ENCODE data around the gene EPB41L5.
"Not testable (repeated sequence)": the region's sequence is repeated elsewhere in the genome, so short reads cannot be mapped to it uniquely, and the experiment has no call there.

The EPB41L5 gene

DNA sequence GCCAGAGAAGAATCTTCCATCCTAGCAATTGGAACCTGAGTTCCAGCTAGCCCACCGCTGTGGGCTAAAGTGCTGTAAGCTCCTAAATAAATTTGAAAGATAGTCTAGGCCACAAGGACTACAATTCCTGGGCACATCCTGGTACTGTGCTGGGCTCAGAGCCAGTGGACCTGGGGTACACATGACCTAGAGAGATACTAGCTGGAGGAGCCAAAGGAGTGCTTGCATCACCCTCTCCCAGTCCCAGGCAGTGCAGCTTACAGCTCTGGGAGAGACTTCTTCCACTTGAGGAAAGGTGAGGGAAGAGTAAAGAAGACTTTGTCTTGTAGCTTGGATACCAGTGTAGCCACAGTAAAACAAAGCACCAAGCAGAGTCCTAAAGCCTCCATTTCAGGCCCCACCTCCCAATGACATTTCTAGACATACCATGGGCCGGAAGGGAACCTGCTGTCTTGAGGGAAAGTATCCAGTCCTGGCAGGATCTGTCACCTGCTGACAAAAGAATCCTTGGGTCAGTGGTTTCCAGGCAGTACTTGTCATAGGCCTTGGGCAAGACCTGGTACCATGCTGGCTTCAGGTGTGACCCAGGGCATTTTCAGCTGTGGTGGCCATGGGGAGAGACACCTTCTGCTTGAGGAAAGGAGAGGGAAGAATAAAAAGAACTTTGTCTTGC is 120.8 kb downstream of the EPB41L5 start:
- H2AFZ ChIP-seq (ENCODE audit: low read length), result no peak overlapping the region
- H3K4me3 ChIP-seq (ENCODE audit: low read length), result no peak overlapping the region
- no peaks in the 10 kb centered on the region for H4K20me1 ChIP-seq (ENCODE audit: insufficient read depth, low read length)
- H3K9me2 ChIP-seq (replicated peaks; ENCODE audit: insufficient read depth, low read length), result no peaks in the 10 kb centered on the region
- H3K4me2 ChIP-seq (ENCODE audit: low read depth, low read length), result no peak overlapping the region
- H3K36me3 ChIP-seq (replicated peaks; ENCODE audit: insufficient read depth, low read length), result no peaks in the 10 kb centered on the region
- TF ChIP-seq EZH2phosphoT487 (IDR thresholded peaks at IDR 0.05; ENCODE audit: low read length), result no peak
- no peak for TF ChIP-seq EZH2 (optimal IDR thresholded peaks at IDR 0.05; ENCODE audit: low read depth, low read length)
- TF ChIP-seq, protein P1, sequence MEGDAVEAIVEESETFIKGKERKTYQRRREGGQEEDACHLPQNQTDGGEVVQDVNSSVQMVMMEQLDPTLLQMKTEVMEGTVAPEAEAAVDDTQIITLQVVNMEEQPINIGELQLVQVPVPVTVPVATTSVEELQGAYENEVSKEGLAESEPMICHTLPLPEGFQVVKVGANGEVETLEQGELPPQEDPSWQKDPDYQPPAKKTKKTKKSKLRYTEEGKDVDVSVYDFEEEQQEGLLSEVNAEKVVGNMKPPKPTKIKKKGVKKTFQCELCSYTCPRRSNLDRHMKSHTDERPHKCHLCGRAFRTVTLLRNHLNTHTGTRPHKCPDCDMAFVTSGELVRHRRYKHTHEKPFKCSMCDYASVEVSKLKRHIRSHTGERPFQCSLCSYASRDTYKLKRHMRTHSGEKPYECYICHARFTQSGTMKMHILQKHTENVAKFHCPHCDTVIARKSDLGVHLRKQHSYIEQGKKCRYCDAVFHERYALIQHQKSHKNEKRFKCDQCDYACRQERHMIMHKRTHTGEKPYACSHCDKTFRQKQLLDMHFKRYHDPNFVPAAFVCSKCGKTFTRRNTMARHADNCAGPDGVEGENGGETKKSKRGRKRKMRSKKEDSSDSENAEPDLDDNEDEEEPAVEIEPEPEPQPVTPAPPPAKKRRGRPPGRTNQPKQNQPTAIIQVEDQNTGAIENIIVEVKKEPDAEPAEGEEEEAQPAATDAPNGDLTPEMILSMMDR (IDR thresholded peaks at IDR 0.05; ENCODE audit: low read length), result no peak
- no peak overlapping the region for H3K9ac ChIP-seq (ENCODE audit: low read length)
- no peaks in the 10 kb centered on the region for H3K4me1 ChIP-seq (ENCODE audit: low read length)
- no peaks in the 10 kb centered on the region for H3K27me3 ChIP-seq (replicated peaks; ENCODE audit: insufficient read depth, low read length)
- no peaks in the 10 kb centered on the region for H3K79me2 ChIP-seq (ENCODE audit: low read length)
- no peaks in the 10 kb centered on the region for H3K9me3 ChIP-seq (replicated peaks; ENCODE audit: insufficient read depth, low read length)
- DNase-seq, result no peak
- no peak overlapping the region for H3K27ac ChIP-seq (ENCODE audit: low read length)
- H3F3A ChIP-seq (ENCODE audit: insufficient read depth, low read length), result no peaks in the 10 kb centered on the region

DNA sequence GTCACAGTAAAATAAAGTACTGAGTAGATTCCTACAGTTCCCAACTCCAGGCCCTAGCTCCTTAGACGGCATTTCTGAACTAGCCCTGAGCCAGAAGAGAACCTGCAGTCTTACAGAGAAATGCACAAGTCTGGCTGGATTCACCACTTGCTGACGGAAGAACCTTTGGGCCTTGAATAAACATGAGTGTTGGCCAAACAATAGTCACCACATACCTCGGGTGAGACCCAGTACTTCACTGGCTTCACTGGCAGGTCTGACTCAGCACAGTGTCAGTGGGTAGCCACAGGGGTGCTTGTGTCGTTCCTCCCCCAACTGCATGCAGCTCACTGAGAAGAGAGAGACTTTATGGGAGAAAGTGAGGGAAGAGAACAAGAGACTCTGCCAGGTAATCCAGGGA is 121.4 kb downstream of the EPB41L5 start:
- Histone ChIP-seq H3K36me3 (replicated peaks; ENCODE audit: insufficient read depth, low read length) (no peaks in the 10 kb centered on the region), H3F3A (ENCODE audit: insufficient read depth, low read length) (no peaks in the 10 kb centered on the region), H3K27ac (ENCODE audit: low read length) (no peak overlapping the region), H3K9me3 (replicated peaks; ENCODE audit: insufficient read depth, low read length) (no peaks in the 10 kb centered on the region), H3K4me3 (ENCODE audit: low read length) (no peak overlapping the region), H2AFZ (ENCODE audit: low read length) (no peak overlapping the region), H3K9me2 (replicated peaks; ENCODE audit: insufficient read depth, low read length) (no peaks in the 10 kb centered on the region), H3K4me2 (ENCODE audit: low read depth, low read length) (no peak overlapping the region), H3K79me2 (ENCODE audit: low read length) (no peaks in the 10 kb centered on the region), H4K20me1 (ENCODE audit: insufficient read depth, low read length) (no peaks in the 10 kb centered on the region), H3K9ac (ENCODE audit: low read length) (no peak overlapping the region), H3K4me1 (ENCODE audit: low read length) (no peaks in the 10 kb centered on the region), H3K27me3 (replicated peaks; ENCODE audit: insufficient read depth, low read length) (no peaks in the 10 kb centered on the region)
- no peak for DNase-seq
- TF ChIP-seq, protein P1 (IDR thresholded peaks at IDR 0.05; ENCODE audit: low read length), result no peak

DNA sequence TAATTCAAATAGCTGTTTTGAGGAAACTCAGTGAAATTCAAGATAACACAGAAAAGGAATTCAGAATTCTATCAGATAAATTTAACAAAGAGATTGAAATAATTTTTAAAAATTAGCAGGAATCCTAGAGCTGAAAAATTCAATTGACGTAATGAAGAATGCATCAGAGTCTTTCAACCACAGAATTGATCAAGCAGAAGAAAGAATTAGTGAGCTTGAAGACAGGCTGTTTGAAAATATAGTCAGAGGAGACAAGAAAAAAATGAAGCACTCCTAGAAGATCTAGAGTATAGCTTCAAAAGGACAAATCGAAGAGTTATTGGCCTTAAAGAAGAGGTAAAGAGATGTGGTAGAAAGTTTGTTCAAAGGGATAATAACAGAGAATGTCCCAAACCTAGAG is 122.1 kb downstream of the EPB41L5 start:
- not testable (repeated sequence) for H3K4me1 ChIP-seq (ENCODE audit: low read length); H2AFZ ChIP-seq (ENCODE audit: low read length); H3K9me2 ChIP-seq (replicated peaks; ENCODE audit: insufficient read depth, low read length); H3K9ac ChIP-seq (ENCODE audit: low read length); H3K36me3 ChIP-seq (replicated peaks; ENCODE audit: insufficient read depth, low read length); H3K9me3 ChIP-seq (replicated peaks; ENCODE audit: insufficient read depth, low read length); H3K27ac ChIP-seq (ENCODE audit: low read length); H3F3A ChIP-seq (ENCODE audit: insufficient read depth, low read length); H4K20me1 ChIP-seq (ENCODE audit: insufficient read depth, low read length); H3K79me2 ChIP-seq (ENCODE audit: low read length); H3K4me3 ChIP-seq (ENCODE audit: low read length); H3K27me3 ChIP-seq (replicated peaks; ENCODE audit: insufficient read depth, low read length); H3K4me2 ChIP-seq (ENCODE audit: low read depth, low read length); DNase-seq

DNA sequence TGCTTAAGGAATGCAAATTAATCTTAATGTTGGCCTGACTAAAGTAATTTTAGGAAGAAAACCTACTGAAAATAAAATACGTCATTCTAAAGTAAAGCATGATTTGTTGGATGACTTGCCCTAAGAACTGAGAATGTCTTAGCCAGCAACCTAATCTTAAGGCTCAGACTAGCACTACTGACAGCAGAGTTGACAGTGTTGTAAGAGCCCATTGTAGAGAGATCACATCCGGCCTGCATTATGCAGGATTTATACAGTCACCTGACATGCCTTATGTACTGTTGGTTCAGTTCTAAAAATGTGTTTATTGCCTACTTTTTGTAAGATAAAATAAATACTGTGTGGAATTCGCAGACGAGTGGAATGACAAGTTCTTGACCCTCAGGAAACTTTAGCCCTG is 128.0 kb downstream of the EPB41L5 start:
- Histone ChIP-seq H3K9me3 (replicated peaks; ENCODE audit: insufficient read depth, low read length) (no peaks in the 10 kb centered on the region), H3K27ac (ENCODE audit: low read length) (no peak overlapping the region)
- DNase-seq, result no peak

More for the DNA sequence above, 128.0 kb downstream of the EPB41L5 start:
- Histone ChIP-seq H3K36me3 (replicated peaks; ENCODE audit: insufficient read depth, low read length) (no peaks in the 10 kb centered on the region), H3K27me3 (replicated peaks; ENCODE audit: insufficient read depth, low read length) (no peaks in the 10 kb centered on the region), H2AFZ (ENCODE audit: low read length) (no peak overlapping the region), H3K9ac (ENCODE audit: low read length) (no peak overlapping the region), H3K4me3 (ENCODE audit: low read length) (no peak overlapping the region), H3K79me2 (ENCODE audit: low read length) (no peaks in the 10 kb centered on the region), H3K9me2 (replicated peaks; ENCODE audit: insufficient read depth, low read length) (no peaks in the 10 kb centered on the region), H3K4me1 (ENCODE audit: low read length) (no peaks in the 10 kb centered on the region), H4K20me1 (ENCODE audit: insufficient read depth, low read length) (no peaks in the 10 kb centered on the region), H3F3A (ENCODE audit: insufficient read depth, low read length) (no peaks in the 10 kb centered on the region), H3K4me2 (ENCODE audit: low read depth, low read length) (no peak overlapping the region)
- TF ChIP-seq EZH2 (optimal IDR thresholded peaks at IDR 0.05; ENCODE audit: low read depth, low read length), result no peak
